Endothelial cell of umbilical vein (primary cell): Measurements from ENCODE around the gene MARK4. TPM values are rescaled to one million over a fixed set of nuclear protein-coding genes. Genes with fewer than 3 reads are reported as not detected.

ENCODE experiments used
- BruUV-seq: library from RNA; stranded (reverse); fragments of 400-500 nt; replicated peaks from 2 replicates; lab custom pipeline; 2021; lab: Mats Ljungman, UMichigan
- CTCF ChIA-PET: fragments of 300-600, 350-600 bp; sonication (Branson Sonifier 250); formaldehyde crosslinking; loops from one replicate; lab custom pipeline; 2021; ENCODE audit warnings: antibody characterized with exemption, inconsistent platforms; lab: Charles Lee
- POLR2A ChIA-PET: fragments of 300-600, 350-600 bp; sonication (Branson Sonifier 250); formaldehyde crosslinking; loops from one replicate; lab custom pipeline; 2021; ENCODE audit warnings: antibody characterized with exemption, inconsistent platforms; lab: Charles Lee
- DNase-seq: peaks from one replicate; pipeline ENCODE4 v3.0.0-alpha.2; 2011; ENCODE audit warnings: low read depth, low spot score
- FAIRE-seq: peaks from 2 replicates; lab custom pipeline; 2011; peaks lifted over from hg19 to GRCh38; lab: Jason Lieb, UNC
- H2AFZ ChIP-seq: 2 replicates; pipeline ENCODE4 v1.6.0; 2012; ENCODE audit warnings: low read depth, low read length, control low read depth, inconsistent platforms
- H3K27ac ChIP-seq: 2 replicates; pipeline ENCODE4 v1.5.1; 2011; ENCODE audit warnings: low read depth, mild to moderate bottlenecking, control low read depth, low read length, moderate library complexity; ENCODE audit not compliant: insufficient read depth
- H3K27me3 ChIP-seq, 2 experiments: 2 replicates each; pipeline versions ENCODE4 v1.6.0 to v1.6.1; 2011; ENCODE audit warnings: low read length in 2 of 2, mixed read lengths in 1 of 2; ENCODE audit not compliant: control insufficient read depth in 2 of 2, insufficient read depth in 2 of 2
- H3K36me3 ChIP-seq, 2 experiments: 2 replicates in 1 of 2; 3 replicates in 1 of 2; pipeline ENCODE4 v1.5.1; 2011; ENCODE audit warnings: low read length in 2 of 2, mild to moderate bottlenecking in 1 of 2, moderate library complexity in 1 of 2; ENCODE audit not compliant: control insufficient read depth in 2 of 2, insufficient read depth in 2 of 2; ENCODE audit errors: extremely low read depth in 1 of 2
- H3K4me1 ChIP-seq: 3 replicates; pipeline ENCODE4 v1.5.1; 2011; ENCODE audit warnings: mild to moderate bottlenecking, low read length; ENCODE audit not compliant: control insufficient read depth, insufficient read depth; ENCODE audit errors: extremely low read depth
- H3K4me2 ChIP-seq: 2 replicates; pipeline ENCODE4 v1.6.1; 2011; ENCODE audit warnings: low read length, control low read depth, mixed read lengths; ENCODE audit not compliant: insufficient read depth
- H3K4me3 ChIP-seq, 3 experiments: fragments of 200-600 bp in 1 of 3; sonication (generic), shearing (Covaris generic) in 1 of 3; replicated peaks in 1 of 3; 2 replicates each; pipeline ENCODE4 v1.5.1; 2011 to 2016; ENCODE audit warnings: control low read depth in 3 of 3, low read length in 3 of 3, mild to moderate bottlenecking in 2 of 3, inconsistent platforms in 1 of 3, low read depth in 1 of 3, moderate library complexity in 1 of 3; ENCODE audit not compliant: insufficient read depth in 1 of 3
- H3K79me2 ChIP-seq: 2 replicates; pipeline ENCODE4 v1.6.0; 2012; ENCODE audit warnings: low read length, inconsistent platforms; ENCODE audit not compliant: control insufficient read depth, insufficient read depth
- H3K9ac ChIP-seq: replicated peaks from 2 replicates; pipeline ENCODE3; 2011; ENCODE audit warnings: low read length, control low read depth; ENCODE audit not compliant: insufficient read depth; ENCODE audit errors: extremely low read depth
- H3K9me1 ChIP-seq: replicated peaks from 3 replicates; pipeline ENCODE4 v1.6.0; 2011; ENCODE audit warnings: mild to moderate bottlenecking, low read length; ENCODE audit not compliant: control insufficient read depth, insufficient read depth; ENCODE audit errors: extremely low read depth
- H3K9me3 ChIP-seq: replicated peaks from 2 replicates; pipeline ENCODE4 v1.5.1; 2012; ENCODE audit warnings: low read length, inconsistent platforms; ENCODE audit not compliant: control insufficient read depth, insufficient read depth
- H4K20me1 ChIP-seq: replicated peaks from 2 replicates; pipeline ENCODE3; 2011; ENCODE audit warnings: mild to moderate bottlenecking, low read length; ENCODE audit not compliant: control insufficient read depth, insufficient read depth; ENCODE audit errors: extremely low read depth
- EZH2 ChIP-seq: IDR thresholded peaks from 2 replicates; pipeline ENCODE4 v1.6.1; 2012; ENCODE audit warnings: borderline replicate concordance, low read depth, mild to moderate bottlenecking, moderate library complexity, low read length, inconsistent platforms; ENCODE audit not compliant: severe bottlenecking
- FOS ChIP-seq: IDR thresholded peaks from 2 replicates; pipeline ENCODE4 v1.6.1; 2011; ENCODE audit warnings: mild to moderate bottlenecking, low read length, moderate library complexity, borderline replicate concordance; ENCODE audit not compliant: insufficient read depth
- GATA2 ChIP-seq: IDR thresholded peaks from 2 replicates; pipeline ENCODE4 v1.7.0; 2011; ENCODE audit warnings: low read depth, mild to moderate bottlenecking, moderate library complexity, mixed read lengths, low read length; ENCODE audit not compliant: insufficient read length, insufficient read depth
- JUN ChIP-seq: IDR thresholded peaks from 2 replicates; pipeline ENCODE4 v1.6.1; 2011; ENCODE audit warnings: borderline replicate concordance, low read depth; ENCODE audit not compliant: insufficient read length, insufficient read depth
- MYC ChIP-seq: IDR thresholded peaks from one replicate; pipeline ENCODE4 v1.6.1; 2011; ENCODE audit warnings: mild to moderate bottlenecking, low read depth, low read length
- POLR2A ChIP-seq: IDR thresholded peaks from 2 replicates; pipeline ENCODE4 v1.6.1; 2012; ENCODE audit warnings: low read depth, mild to moderate bottlenecking, control low read depth, low read length
- POLR2AphosphoS5 ChIP-seq: IDR thresholded peaks from 2 replicates; pipeline ENCODE4 v1.6.1; 2012; ENCODE audit warnings: low read depth, mild to moderate bottlenecking, control low read depth, low read length, moderate library complexity; ENCODE audit not compliant: insufficient read depth
- dilution Hi-C: fragments of 300-500 bp; cut with MboI; formaldehyde crosslinking; loops from one replicate; pipeline ENCODE4 v1.15.0; 2019; ENCODE audit warnings: low sequenced_read_pairs; ENCODE audit not compliant: extremely low pct_ligation_motif_present
- intact Hi-C: fragments of 100-400 bp; cut with micrococcal nuclease; formaldehyde crosslinking; loops from one replicate; pipeline ENCODE4 v1.10.0; 2022
- polyA plus RNA-seq, 4 experiments: library from polyadenylated mRNA; depleted of rRNA in 3 of 4; stranded (reverse) in 3 of 4; unstranded in 1 of 4; fragments of >200 nt; gene quantifications; 2 replicates each; pipeline versions ENCODE4 v1.2.1 to v1.2.3, GENCODE V29; 2011 to 2012; ENCODE audit warnings: missing spikeins in 1 of 4
- total RNA-seq: library from RNA; stranded (reverse); gene quantifications from 2 replicates; pipeline ENCODE4 v1.2.3, GENCODE V29; 2021
- TF ChIP-seq, protein P1 (sequence below): IDR thresholded peaks from 2 replicates; pipeline ENCODE4 v1.6.1; 2011; ENCODE audit not compliant: insufficient read depth, insufficient read length
- TF ChIP-seq, protein P2 (sequence below), 2 donors: IDR thresholded peaks; 1 replicate in 1 of 2; 2 replicates in 1 of 2; pipeline ENCODE4 v1.5.1; 2011; ENCODE audit warnings: low read length in 2 of 2, mild to moderate bottlenecking in 2 of 2, moderate library complexity in 2 of 2, control low read depth in 1 of 2, inconsistent platforms in 1 of 2, low read depth in 1 of 2; ENCODE audit not compliant: insufficient read depth in 1 of 2; ENCODE audit errors: extremely low read depth in 1 of 2

MARK4 gene
- total and polyA plus RNA-seq, 2 donors (not counting 3 experiments of a cell fraction or from before 2014, with no cell fraction given), result 13.9 to 51.6 TPM

DNA sequence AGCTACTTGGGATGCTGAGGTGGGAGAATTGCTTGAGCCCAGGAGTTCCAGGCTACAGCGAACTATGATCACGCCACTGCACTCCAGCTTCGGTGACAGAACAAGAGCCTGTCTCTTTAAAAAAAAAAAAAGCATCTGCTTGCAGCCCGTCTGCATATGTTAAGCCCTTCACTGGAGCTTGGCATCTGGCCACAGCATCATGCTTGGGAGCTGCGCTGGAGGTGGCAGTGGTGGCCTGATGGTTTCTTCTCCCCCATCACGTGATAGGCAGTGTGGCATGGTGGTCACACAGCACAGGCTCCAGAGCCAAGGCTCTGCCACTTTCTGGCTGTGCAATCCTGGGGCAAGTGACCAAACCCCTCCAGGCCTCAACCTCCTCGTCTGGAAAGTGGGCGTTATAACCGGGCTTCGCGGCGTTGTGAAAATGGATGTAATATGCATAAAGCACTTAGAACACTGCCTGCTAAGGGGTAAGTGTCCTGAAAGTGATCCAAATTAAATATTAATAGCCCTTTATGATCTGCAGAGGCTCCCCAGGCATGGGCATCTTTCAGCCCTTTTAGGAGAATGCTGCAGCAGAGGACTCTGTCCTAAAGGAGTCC is 24.4 kb downstream of the MARK4 start:
- H3K4me2 ChIP-seq, result no peak overlapping the region
- peaks cover 23% of the 10 kb centered on the region for H3K4me1 ChIP-seq
- no TSS peak for BruUV-seq
- DNase-seq (no peak), FAIRE-seq (no peak)
- no peak overlapping the region for H3K4me3 ChIP-seq
- ChIA-PET CTCF (interaction anchor here (1.1 kb wide), 1 partner anchor 62 kb away, joined by 3 read pairs; no protein-coding TSS in a partner anchor), POLR2A (no interaction called here)
- no peak overlapping the region for H3K27ac ChIP-seq
- dilution Hi-C loops, result no loop called here
- H3K36me3 ChIP-seq, result peaks cover 0 to 24% of the 10 kb centered on the region in 2 experiments
- H2AFZ ChIP-seq, result no peak overlapping the region
- H3K9me1 ChIP-seq, result no peaks in the 10 kb centered on the region
- H3K9me3 ChIP-seq, result no peaks in the 10 kb centered on the region
- H3K9ac ChIP-seq, result no peak overlapping the region
- no peaks in the 10 kb centered on the region for H3K27me3 ChIP-seq
- no peak for TF ChIP-seq JUN
- no peak for TF ChIP-seq EZH2
- TF ChIP-seq POLR2AphosphoS5, result no peak
- TF ChIP-seq MYC, result no peak
- TF ChIP-seq, protein P1, sequence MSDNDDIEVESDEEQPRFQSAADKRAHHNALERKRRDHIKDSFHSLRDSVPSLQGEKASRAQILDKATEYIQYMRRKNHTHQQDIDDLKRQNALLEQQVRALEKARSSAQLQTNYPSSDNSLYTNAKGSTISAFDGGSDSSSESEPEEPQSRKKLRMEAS, result no peak
- TF ChIP-seq, protein P2, sequence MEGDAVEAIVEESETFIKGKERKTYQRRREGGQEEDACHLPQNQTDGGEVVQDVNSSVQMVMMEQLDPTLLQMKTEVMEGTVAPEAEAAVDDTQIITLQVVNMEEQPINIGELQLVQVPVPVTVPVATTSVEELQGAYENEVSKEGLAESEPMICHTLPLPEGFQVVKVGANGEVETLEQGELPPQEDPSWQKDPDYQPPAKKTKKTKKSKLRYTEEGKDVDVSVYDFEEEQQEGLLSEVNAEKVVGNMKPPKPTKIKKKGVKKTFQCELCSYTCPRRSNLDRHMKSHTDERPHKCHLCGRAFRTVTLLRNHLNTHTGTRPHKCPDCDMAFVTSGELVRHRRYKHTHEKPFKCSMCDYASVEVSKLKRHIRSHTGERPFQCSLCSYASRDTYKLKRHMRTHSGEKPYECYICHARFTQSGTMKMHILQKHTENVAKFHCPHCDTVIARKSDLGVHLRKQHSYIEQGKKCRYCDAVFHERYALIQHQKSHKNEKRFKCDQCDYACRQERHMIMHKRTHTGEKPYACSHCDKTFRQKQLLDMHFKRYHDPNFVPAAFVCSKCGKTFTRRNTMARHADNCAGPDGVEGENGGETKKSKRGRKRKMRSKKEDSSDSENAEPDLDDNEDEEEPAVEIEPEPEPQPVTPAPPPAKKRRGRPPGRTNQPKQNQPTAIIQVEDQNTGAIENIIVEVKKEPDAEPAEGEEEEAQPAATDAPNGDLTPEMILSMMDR (IDR thresholded peaks at IDR 0.05; ENCODE audit: extremely low read depth in 1 of 2, insufficient read depth in 1 of 2, low read depth in 1 of 2, low read length in 2 of 2), result no peak
- TF ChIP-seq POLR2A, result no peak
- TF ChIP-seq GATA2, result no peak
- no peak for TF ChIP-seq FOS
- intact Hi-C loops, result no loop called here
- H4K20me1 ChIP-seq, result no peaks in the 10 kb centered on the region
- no peaks in the 10 kb centered on the region for H3K79me2 ChIP-seq
